Epithelial cell of proximal tubule (primary cell): ENCODE results near the gene SUSD3. TPM values are rescaled to one million over a fixed set of nuclear protein-coding genes. Genes with fewer than 3 reads are reported as not detected.
A peak's percentile ranks its signal among the peaks of the same experiment; 100 is the strongest.

Source experiments
- DNase-seq: peaks from one replicate; pipeline ENCODE4 v3.0.0-alpha.2; 2011; ENCODE audit warnings: low read depth
- H3K4me3 ChIP-seq: 2 replicates; pipeline ENCODE4 v1.5.1; 2011; ENCODE audit warnings: low read depth, mild to moderate bottlenecking, low read length
- CTCF ChIP-seq: conservative IDR thresholded peaks from 2 replicates; pipeline ENCODE4 v1.5.1; 2012; ENCODE audit warnings: low read depth, mild to moderate bottlenecking, low read length
- total RNA-seq: library from RNA; depleted of rRNA; stranded (reverse); fragments of >200 nt; gene quantifications from 2 replicates; pipeline ENCODE4 v1.2.3, GENCODE V29; 2015

Gene SUSD3
- total RNA-seq, 1 donor from 2014 or later: 2.9 TPM

DNA sequence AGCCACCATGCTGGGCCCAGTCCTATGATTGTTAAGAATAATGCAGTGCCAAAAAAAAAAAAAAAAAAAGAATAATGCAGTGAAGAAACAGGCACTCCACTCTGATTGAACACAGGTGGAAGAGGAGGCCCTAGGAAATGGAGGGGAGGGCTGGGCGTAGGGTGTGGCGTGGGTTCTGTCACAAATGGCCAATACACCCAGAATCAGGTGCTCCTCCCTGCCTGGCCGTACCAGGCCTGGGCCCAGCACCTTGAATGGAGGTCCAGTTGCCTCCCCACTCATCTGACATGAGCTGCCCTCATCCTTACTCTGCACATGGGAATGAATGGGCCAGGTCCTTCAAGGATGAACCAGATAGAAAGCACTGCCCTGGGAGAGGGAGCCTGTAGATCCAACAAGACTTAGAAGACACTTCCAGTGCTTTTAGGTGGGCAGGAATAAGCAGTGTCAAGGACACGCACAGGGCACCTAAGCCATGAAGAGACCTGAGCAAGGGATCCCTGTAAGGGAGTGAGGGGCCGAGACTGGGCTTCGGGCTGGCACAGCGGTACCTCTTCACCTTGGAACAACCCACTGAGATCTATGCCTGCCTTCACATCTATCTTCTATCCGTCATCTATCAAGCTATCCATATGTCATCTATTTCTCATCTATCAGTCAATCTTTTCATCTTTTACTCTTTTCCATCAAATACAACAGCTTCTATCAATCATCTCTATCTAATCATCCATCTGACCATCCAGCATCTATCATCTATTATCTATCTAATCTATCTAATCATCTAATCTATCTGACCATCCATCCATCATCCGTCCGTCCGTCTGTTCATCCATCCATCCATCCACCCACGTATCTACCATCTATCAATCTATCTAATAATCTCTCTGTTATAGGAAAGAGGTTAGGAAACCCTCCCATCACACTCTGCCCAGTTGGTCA, 59.7 kb downstream of the SUSD3 start:
- no peak overlapping the region for H3K4me3 ChIP-seq
- no peak for TF ChIP-seq CTCF
- no peak for DNase-seq

DNA sequence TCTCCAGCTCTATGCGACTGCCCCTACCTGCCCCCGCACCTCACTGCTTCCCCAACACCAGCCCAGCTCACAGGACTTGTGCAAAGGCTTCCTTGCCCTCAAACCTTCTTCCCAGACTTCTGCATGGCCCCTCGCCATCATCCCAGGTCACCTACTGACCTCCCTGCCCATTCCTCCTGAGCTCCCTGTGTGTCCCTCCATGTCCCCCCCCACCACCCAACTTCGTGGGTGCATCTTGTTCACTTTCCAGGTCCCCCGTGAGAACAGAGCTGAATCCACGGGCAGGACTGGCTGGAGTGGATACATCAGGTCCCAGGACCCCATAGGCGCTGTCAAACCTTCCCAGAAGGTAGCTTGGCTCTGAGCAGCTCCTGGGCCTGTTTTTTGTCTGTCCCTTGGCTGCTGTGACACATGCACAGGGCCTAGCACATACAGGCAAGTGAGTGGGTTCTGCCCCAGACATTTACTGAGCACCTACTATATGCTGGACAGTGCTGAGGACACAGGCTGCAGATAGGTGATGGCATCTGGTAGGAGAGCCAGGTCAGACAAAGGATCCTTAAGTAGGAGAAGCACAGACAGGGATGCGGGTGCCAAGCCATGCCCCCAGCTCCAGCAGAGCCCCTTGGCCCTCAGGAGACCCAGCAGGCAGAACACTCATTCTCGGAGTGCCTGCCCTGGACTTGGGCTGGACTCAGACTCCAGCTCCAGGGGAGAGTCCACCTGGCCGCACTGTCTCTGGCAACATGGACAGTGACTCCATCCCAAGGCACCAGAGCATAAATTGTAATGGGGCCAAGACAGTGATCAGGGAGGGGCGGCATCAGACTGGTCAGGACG, 60.6 kb downstream of the SUSD3 start:
- TF ChIP-seq CTCF: no peak
- no peak for DNase-seq
- H3K4me3 ChIP-seq: no peak overlapping the region

GRCh38 chr9:93119703-93119952, 61.1 kb downstream of the SUSD3 start:
- TF ChIP-seq CTCF: no peak
- DNase-seq: no peak

DNA sequence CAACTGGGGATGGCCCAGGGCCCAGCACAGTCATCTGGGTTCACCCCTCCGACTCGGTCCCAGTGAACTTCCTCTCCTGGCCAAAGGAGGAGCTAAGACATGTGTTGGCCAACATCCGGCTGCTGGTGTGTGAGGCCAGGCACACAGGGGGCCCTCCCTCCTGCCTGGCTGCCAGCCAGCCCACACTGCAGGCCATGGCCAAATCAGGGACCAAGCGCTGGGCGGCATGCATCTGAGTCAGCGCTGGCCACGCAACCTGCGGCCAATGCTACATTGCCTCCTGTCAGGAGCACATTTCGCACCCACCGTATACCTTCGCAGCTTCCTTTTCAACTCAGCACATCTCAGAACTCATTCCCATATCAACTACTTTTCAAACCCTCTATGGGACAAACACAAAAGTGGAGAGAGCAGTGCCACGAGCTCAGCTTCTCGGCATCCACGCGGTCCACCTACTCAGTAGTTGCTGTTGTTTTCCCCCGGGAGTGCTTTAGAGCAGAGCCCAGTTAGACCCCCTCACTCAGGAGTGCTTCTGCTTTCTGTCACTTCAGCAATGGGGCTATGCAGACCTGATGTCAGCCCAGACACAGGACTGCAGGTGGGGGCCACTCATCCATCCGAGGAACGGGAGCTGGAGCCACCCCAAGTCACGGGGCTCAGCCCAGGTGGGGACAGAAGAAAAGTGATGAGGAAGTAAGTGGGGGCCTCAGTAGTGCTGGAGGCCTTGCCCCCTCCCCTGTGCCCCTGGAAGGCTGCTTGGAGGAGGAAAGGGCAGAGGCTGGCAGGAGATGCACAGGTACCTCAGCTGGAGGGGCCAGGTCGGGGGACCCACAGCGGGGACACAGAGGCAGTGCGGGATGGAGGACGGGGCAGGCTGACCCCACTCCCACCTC, 61.7 kb downstream of the SUSD3 start:
- TF ChIP-seq CTCF: peak; percentile 43
- DNase-seq: peak; percentile 59
- H3K4me3 ChIP-seq: no peak overlapping the region

More at GRCh38 chr9:93119703-93119952, 61.1 kb downstream of the SUSD3 start:
- no peak overlapping the region for H3K4me3 ChIP-seq

- no peak overlapping the region for H3K4me3 ChIP-seq
- DNase-seq: no peak
- TF ChIP-seq CTCF: no peak
Measured at GRCh38 chr9:93120846-93121315, 62.4 kb downstream of the SUSD3 start.
